Neural progenitor cell (in vitro differentiated cells): Measurements from ENCODE around the gene MCM3.

Experiments
- EZH2phosphoT487 ChIP-seq: fragments of 200-600 bp; sonication (generic); IDR thresholded peaks from 2 replicates; pipeline ENCODE4 v1.6.1; 2017; ENCODE audit warnings: antibody characterized with exemption
- TF ChIP-seq, protein P1 (sequence below): fragments of 200-600 bp; sonication (generic); IDR thresholded peaks from 2 replicates; pipeline ENCODE4 v1.5.1; 2017; ENCODE audit warnings: antibody characterized with exemption, mild to moderate bottlenecking

DNA sequence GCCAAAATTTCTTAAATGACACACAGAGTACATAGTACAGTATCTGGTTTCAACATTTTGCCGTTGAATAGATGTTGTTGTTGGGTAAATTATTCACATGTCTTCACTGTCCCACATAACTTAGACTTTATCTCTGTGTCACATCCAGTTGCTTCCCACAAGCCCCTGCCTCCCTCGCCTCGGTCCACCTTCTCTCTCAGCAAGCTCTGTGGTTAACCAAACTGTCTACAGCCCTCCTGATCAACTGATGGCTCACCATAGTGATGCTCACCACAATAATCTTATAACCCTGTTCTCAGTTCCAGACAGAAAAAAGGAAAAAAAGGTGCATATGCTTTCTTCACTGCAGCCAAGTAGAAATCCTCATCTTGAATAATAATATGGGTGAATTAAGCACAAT lies 63.2 kb downstream of the MCM3 start:
- TF ChIP-seq, protein P1, sequence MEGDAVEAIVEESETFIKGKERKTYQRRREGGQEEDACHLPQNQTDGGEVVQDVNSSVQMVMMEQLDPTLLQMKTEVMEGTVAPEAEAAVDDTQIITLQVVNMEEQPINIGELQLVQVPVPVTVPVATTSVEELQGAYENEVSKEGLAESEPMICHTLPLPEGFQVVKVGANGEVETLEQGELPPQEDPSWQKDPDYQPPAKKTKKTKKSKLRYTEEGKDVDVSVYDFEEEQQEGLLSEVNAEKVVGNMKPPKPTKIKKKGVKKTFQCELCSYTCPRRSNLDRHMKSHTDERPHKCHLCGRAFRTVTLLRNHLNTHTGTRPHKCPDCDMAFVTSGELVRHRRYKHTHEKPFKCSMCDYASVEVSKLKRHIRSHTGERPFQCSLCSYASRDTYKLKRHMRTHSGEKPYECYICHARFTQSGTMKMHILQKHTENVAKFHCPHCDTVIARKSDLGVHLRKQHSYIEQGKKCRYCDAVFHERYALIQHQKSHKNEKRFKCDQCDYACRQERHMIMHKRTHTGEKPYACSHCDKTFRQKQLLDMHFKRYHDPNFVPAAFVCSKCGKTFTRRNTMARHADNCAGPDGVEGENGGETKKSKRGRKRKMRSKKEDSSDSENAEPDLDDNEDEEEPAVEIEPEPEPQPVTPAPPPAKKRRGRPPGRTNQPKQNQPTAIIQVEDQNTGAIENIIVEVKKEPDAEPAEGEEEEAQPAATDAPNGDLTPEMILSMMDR = no peak
- TF ChIP-seq EZH2phosphoT487 = no peak
